K562 (cell line): ENCODE measurements around the gene FGF22. TPM values are rescaled to one million over a fixed set of nuclear protein-coding genes. Genes with fewer than 3 reads are reported as not detected.

Source experiments
- CEBPZ ChIP-seq: fragments of 150-350 bp; IDR thresholded peaks from 2 replicates; pipeline ENCODE4 v1.6.1; 2014; ENCODE audit warnings: low read depth, mild to moderate bottlenecking, low read length, borderline replicate concordance
- COPS2 ChIP-seq: fragments of 450-650 bp; conservative IDR thresholded peaks from 2 replicates; pipeline ENCODE4 v1.6.1; 2016; ENCODE audit warnings: mild to moderate bottlenecking, moderate library complexity
- FOXA1 ChIP-seq: fragments of 450-650 bp; IDR thresholded peaks from 2 replicates; pipeline ENCODE4 v1.6.1; 2016; ENCODE audit warnings: mild to moderate bottlenecking, borderline replicate concordance
- GABPB2 ChIP-seq: fragments of 250-450 bp; sonication (Bioruptor Pico); conservative IDR thresholded peaks from 2 replicates; pipeline ENCODE4 v1.5.1; 2021; ENCODE audit warnings: mild to moderate bottlenecking
- HDAC8 ChIP-seq: fragments of 450-650 bp; IDR thresholded peaks from 2 replicates; pipeline ENCODE4 v1.6.1; 2016; ENCODE audit warnings: mild to moderate bottlenecking, missing genetic modification characterization, moderate library complexity, missing compliant biosample characterization
- HMG20B ChIP-seq: fragments of 250-450 bp; sonication (Bioruptor Pico); IDR thresholded peaks from 2 replicates; pipeline ENCODE4 v1.5.0; 2021; ENCODE audit warnings: mild to moderate bottlenecking
- JUN ChIP-seq, 2 experiments: sonication (generic) in 1 of 2; formaldehyde crosslinking in 1 of 2; IDR thresholded peaks; 2 replicates each; pipeline versions ENCODE4 v1.6.1 to v1.8.0; 2012 to 2022; ENCODE audit warnings: borderline replicate concordance in 2 of 2, mild to moderate bottlenecking in 2 of 2, improper control_type of control experiment in 1 of 2, low read depth in 1 of 2, low read length in 1 of 2, missing genetic modification reagents in 1 of 2
- PYGO2 ChIP-seq: fragments of 450-650 bp; IDR thresholded peaks from 2 replicates; pipeline ENCODE4 v1.6.1; 2016; ENCODE audit warnings: mild to moderate bottlenecking, missing genetic modification characterization, moderate library complexity, missing compliant biosample characterization
- SRSF7 ChIP-seq: fragments of 200-400 bp; formaldehyde crosslinking; optimal IDR thresholded peaks from 2 replicates; pipeline ENCODE3; 2017; ENCODE audit warnings: mild to moderate bottlenecking, low read depth, low read length
- SRSF9 ChIP-seq: fragments of 200-400 bp; formaldehyde crosslinking; IDR thresholded peaks from 2 replicates; pipeline ENCODE4 v1.6.1; 2017; ENCODE audit warnings: low read depth, low read length, borderline replicate concordance
- TBL1XR1 ChIP-seq, 2 experiments: IDR thresholded peaks; 2 replicates each; pipeline ENCODE4 v1.6.1; 2012; ENCODE audit warnings: improper control_type of control experiment in 2 of 2, low read length in 2 of 2, mild to moderate bottlenecking in 1 of 2
- TCFL5 ChIP-seq: fragments of 250-450 bp; sonication (Bioruptor Pico); conservative IDR thresholded peaks from 2 replicates; pipeline ENCODE4 v1.6.1; 2021; ENCODE audit warnings: mild to moderate bottlenecking, moderate library complexity, matching md5 sums
- YBX1 ChIP-seq: fragments of 450-650 bp; IDR thresholded peaks from 2 replicates; pipeline ENCODE4 v1.7.1; 2016; ENCODE audit warnings: mild to moderate bottlenecking
- ZEB2 ChIP-seq: fragments of 450-650 bp; IDR thresholded peaks from 2 replicates; pipeline ENCODE4 v1.6.1; 2016
- ZFP1 ChIP-seq: fragments of 450-650 bp; formaldehyde crosslinking; IDR thresholded peaks from 2 replicates; pipeline ENCODE4 v1.4.0; 2020; ENCODE audit warnings: mild to moderate bottlenecking, mixed read lengths
- ZZZ3 ChIP-seq: fragments of 450-650 bp; IDR thresholded peaks from 2 replicates; pipeline ENCODE4 v1.6.1; 2016; ENCODE audit warnings: antibody characterized with exemption, mild to moderate bottlenecking, moderate library complexity
- polyA plus RNA-seq, 8 experiments: library from polyadenylated mRNA; depleted of rRNA in 4 of 8; stranded (reverse) in 5 of 8; unstranded in 3 of 8; fragments of >200 nt; fragmentation: Nextera tagmentation in 2 of 8; fragmentation: Illumina TruSeq in 1 of 8; extraction: Ambion mirVana in 2 of 8; extraction: Trizol in 1 of 8; gene quantifications; 2 replicates each; pipeline versions ENCODE4 v1.2.1 to v1.2.3, GENCODE V29; 2011 to 2014; ENCODE audit warnings: inconsistent platforms in 1 of 8, missing spikeins in 1 of 8
- total RNA-seq, 7 experiments: library from RNA; depleted of rRNA in 6 of 7; stranded (reverse); fragments of >200 nt in 6 of 7; fragmentation: Illumina TruSeq in 2 of 7; extraction: Trizol in 2 of 7; gene quantifications; 2 replicates each; pipeline versions ENCODE4 v1.2.1 to v1.2.3, GENCODE V29; 2011 to 2021; ENCODE audit warnings: low replicate concordance in 1 of 7
- TF ChIP-seq, protein P1 (sequence below): sonication (generic); formaldehyde crosslinking; IDR thresholded peaks from 2 replicates; pipeline ENCODE4 v1.8.0; 2022; ENCODE audit warnings: missing genetic modification reagents, mild to moderate bottlenecking, moderate library complexity, borderline replicate concordance
- TF ChIP-seq, protein P2 (sequence below): sonication (generic); formaldehyde crosslinking; IDR thresholded peaks from 2 replicates; pipeline ENCODE4 v1.8.1; 2022; ENCODE audit warnings: missing genetic modification reagents
- TF ChIP-seq, protein P3 (sequence below): sonication (generic); formaldehyde crosslinking; IDR thresholded peaks from 2 replicates; pipeline ENCODE4 v1.9.0; 2022; ENCODE audit warnings: mild to moderate bottlenecking, missing genetic modification reagents

The FGF22 gene
- total and polyA plus RNA-seq, 9 of the 15 experiments (the other 6 are each of a cell fraction or from before 2014, with no cell fraction given): 0.14 to 2.2 (median 0.86) TPM; not detected in 4

DNA sequence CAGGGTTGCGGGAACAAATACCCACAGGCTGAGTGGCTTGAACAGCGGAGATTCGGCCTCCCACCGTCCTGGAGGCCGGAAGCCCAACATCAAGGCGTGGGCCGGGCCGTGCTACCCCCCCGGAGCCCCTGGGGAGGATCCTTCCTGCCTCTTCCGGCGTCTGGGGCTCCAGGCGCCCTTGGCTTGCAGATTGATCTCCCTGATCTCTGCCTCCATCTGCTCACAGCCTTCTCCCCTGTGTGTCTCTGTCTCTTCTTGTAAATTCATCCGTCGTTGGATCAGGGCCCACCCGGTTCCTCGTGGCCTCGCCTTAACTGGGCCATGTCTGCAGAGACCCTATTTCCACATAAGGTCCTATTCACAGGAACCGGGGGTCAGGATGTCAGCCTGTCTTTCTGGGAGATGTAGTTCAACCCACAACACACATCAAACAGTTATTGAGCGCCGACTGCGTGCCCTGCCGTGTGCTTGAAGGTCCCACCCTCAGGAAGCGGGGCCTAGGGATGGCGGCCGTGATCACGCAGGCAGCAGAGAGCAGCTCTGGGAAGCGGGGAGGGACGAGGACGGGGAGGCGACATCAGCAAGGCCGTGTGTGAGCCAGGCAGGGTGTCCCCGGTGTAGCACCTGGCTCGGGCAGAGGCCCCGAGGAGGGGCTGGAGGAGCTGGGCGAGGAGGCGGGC, 28.7 kb upstream of the FGF22 start (continued):
- TF ChIP-seq, protein P1, sequence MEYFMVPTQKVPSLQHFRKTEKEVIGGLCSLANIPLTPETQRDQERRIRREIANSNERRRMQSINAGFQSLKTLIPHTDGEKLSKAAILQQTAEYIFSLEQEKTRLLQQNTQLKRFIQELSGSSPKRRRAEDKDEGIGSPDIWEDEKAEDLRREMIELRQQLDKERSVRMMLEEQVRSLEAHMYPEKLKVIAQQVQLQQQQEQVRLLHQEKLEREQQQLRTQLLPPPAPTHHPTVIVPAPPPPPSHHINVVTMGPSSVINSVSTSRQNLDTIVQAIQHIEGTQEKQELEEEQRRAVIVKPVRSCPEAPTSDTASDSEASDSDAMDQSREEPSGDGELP (CRISPR knock-in tag): peak; percentile 70; the same call in 1 of the 2 replicates
- TF ChIP-seq TCFL5 (CRISPR knock-in tag): no peak
- TF ChIP-seq, protein P2, sequence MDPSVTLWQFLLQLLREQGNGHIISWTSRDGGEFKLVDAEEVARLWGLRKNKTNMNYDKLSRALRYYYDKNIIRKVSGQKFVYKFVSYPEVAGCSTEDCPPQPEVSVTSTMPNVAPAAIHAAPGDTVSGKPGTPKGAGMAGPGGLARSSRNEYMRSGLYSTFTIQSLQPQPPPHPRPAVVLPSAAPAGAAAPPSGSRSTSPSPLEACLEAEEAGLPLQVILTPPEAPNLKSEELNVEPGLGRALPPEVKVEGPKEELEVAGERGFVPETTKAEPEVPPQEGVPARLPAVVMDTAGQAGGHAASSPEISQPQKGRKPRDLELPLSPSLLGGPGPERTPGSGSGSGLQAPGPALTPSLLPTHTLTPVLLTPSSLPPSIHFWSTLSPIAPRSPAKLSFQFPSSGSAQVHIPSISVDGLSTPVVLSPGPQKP (CRISPR knock-in tag): no peak
- TF ChIP-seq HDAC8 (tag): 0 out of 2 replicates have a peak, but pooled peaks have one; percentile 20
- no peak for TF ChIP-seq TBL1XR1 (IDR thresholded peaks at IDR 0.05; ENCODE audit: low read length in 2 of 2)
- TF ChIP-seq JUN (IDR thresholded peaks at IDR 0.05; ENCODE audit: borderline replicate concordance, low read depth, low read length): no peak
- no peak for TF ChIP-seq JUN (CRISPR knock-in tag; IDR thresholded peaks at IDR 0.05; ENCODE audit: borderline replicate concordance)
- TF ChIP-seq YBX1: no peak
- no peak for TF ChIP-seq SRSF7
- TF ChIP-seq SRSF9: no peak
- no peak for TF ChIP-seq FOXA1
- TF ChIP-seq COPS2: no peak
- no peak for TF ChIP-seq ZFP1
- no peak for TF ChIP-seq CEBPZ
- TF ChIP-seq HMG20B (CRISPR knock-in tag): no peak
- no peak for TF ChIP-seq ZEB2
- TF ChIP-seq GABPB2 (CRISPR knock-in tag): no peak
- TF ChIP-seq ZZZ3: no peak
- TF ChIP-seq, protein P3, sequence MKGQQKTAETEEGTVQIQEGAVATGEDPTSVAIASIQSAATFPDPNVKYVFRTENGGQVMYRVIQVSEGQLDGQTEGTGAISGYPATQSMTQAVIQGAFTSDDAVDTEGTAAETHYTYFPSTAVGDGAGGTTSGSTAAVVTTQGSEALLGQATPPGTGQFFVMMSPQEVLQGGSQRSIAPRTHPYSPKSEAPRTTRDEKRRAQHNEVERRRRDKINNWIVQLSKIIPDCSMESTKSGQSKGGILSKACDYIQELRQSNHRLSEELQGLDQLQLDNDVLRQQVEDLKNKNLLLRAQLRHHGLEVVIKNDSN (CRISPR knock-in tag): no peak
- TF ChIP-seq PYGO2: no peak
